GM19025 (cell line): Measurements from ENCODE around the gene DNAH6.

Source experiments
- ATAC-seq: cut with Tn5 transposase; IDR thresholded peaks from one replicate; pipeline ENCODE4 v1.9.1; 2021; ENCODE audit warnings: mild to moderate bottlenecking, low read depth, moderate library complexity; ENCODE audit not compliant: unreplicated experiment

The DNAH6 gene

DNA sequence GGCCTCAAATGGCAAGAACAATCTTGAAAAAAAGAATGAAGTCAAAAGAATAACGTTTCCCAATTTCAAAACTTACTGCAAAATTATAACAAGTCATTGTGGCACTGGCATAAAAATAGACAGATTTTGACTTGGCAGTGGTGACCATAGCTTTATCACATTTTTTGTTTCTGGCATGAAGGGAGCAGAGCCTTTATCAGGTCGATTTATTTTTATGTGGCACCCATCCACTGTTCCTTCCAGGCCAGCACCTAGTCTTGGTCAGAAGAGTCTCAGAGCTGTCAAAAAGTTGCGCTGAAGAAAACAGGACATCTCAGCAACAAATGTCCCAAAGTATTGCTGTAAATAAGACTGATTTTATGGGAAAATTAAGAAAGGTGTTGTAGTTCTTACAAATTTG, 272.2 kb downstream of the DNAH6 start:
- ATAC-seq: no peak

DNA sequence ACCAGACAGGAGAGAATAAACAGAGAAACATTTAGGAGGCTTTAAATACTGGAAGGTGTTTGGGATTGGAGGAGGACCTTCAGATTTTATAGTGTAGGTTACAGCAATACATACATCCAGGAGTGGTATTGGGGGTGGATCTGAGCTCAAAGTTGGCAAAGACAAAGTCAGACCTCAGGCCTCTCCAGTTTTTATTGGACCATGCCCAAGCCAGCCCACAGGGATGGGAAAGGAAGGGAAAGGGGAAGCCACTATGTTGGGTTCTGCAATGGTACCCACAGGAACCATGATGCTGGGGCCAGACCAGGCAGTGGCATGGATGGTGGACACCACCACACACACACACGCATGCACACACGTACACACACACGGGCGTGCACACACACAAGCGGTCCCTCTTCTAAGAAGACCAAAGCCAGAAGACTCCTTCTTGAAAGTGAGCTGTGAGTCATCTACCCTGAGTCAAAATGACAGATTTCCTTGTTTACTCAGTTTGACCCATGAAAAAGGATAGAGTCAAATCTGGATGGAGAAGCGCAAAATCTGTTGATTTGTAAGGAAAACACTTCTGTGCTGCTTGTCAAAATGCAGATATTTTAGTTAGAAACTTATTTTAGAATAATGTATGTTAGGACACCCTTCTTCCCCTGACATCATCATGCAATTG, 276.7 kb downstream of the DNAH6 start:
- ATAC-seq: no peak

DNA sequence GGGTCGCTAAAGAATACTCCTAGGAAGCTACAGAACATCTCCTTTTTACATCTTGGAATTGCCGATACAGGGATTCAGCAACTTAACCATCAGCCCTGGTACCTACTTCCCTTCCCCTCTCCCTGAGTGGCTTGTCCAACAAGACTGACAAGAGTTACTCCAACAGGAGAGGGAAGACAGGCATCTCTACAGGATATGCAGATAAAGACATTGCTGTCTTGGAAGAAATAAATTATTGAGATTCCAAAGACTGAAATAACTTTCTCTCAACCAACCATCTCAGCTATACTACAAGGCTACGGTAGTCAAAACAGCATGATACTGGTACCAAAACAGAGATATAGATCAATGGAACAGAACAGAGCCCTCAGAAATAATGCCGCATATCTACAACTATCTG, 277.3 kb downstream of the DNAH6 start:
- ATAC-seq: no peak

GRCh38 chr2:84796798-84797197, 280.5 kb downstream of the DNAH6 start:
- no peak for ATAC-seq

DNA sequence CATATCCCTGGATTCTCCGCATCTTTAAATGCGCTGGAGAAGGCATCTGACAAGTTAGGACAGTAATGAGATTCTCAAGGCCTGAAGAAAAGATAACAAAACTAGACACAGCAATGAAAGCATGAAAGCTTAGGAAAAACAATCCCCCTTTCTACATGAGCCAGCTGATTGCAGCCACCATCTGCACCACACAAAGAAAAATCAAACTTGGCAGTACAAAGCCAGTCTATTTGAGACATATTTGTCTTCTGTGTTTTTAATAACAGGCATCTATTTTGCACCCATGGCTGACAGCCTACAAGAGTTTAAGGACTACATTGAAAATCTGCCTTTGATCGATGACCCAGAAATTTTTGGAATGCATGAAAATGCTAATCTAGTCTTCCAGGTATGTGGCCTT, 281.0 kb downstream of the DNAH6 start:
- ATAC-seq: no peak

GRCh38 chr2:84799772-84800171, 283.5 kb downstream of the DNAH6 start:
- ATAC-seq: no peak

GRCh38 chr2:84800194-84800805, 284.0 kb downstream of the DNAH6 start:
- peak; percentile 63 for ATAC-seq

- ATAC-seq: no peak
Observed at GRCh38 chr2:84801811-84802210, 285.5 kb downstream of the DNAH6 start.

GRCh38 chr2:84805250-84805958, 289.1 kb downstream of the DNAH6 start:
- ATAC-seq: no peak

DNA sequence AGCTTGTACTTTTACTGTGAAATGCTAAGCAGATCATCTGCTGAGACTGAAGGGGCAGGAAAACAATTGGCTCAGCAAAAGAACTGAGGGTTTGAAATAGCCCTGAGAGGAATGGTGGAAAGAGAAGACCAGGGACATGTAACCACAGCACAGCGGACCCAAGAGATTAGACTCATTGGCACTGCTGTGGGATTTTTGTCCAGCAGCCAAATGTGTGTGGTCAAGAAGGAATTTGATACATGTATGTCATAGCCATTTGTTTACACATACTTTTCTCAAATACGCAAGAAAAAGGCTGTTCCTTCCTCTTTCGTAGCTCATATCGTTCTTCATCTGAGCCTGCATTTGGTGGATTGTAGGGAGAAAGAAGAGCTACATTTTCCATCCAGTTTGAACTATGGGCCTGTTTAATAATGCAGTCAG, 290.8 kb downstream of the DNAH6 start:
- ATAC-seq: no peak

DNA sequence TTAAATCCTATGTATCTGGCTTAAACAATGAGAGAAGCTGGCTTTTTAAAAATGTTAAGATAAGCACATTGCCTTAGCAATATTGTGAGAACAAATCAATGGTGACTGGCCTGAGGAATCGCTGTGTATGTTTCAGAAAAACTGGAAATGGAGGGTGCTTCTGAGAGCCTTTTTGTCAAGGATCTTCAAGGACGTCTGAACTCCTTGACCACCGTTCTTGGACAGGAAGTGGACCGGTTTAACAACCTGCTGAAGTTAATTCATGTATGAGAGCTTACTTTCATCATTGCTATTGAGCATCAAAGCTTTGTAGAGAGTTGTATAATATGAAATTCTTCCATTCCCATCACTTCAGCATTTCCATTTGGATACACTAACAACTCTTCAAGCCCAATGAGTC, 292.0 kb downstream of the DNAH6 start:
- ATAC-seq: no peak

GRCh38 chr2:84811839-84812431, 295.6 kb downstream of the DNAH6 start:
- ATAC-seq: no peak

GRCh38 chr2:84815146-84815545, 298.8 kb downstream of the DNAH6 start:
- ATAC-seq: no peak

DNA sequence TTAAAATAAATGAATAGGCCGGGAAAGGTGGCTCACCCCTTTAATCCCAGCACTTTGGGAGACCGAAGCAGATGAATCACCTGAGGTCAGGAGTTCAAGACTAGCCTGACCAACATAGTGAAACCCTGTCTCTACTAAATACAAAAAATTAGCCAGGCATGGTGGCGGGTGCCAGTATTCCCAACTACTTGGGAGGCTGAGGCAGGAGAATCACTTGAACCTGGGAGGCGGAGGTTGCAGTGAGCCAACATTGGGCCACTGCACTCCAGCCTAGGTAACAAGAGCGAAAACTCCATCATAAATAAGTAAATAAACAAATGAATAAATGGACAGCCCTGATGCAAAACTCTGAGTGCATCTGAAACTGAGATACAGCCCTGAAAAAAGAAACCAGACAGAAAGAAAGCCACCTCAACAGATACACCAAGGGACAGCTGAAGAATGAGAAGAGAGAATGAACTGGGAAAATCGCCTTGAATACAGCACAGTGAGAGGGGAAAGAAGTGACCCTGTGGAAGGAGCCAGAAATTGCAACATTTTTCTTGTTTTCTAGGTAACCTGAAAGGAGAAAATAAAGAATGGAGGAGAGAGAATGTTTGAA, 300.2 kb downstream of the DNAH6 start:
- peak; percentile 60 for ATAC-seq

DNA sequence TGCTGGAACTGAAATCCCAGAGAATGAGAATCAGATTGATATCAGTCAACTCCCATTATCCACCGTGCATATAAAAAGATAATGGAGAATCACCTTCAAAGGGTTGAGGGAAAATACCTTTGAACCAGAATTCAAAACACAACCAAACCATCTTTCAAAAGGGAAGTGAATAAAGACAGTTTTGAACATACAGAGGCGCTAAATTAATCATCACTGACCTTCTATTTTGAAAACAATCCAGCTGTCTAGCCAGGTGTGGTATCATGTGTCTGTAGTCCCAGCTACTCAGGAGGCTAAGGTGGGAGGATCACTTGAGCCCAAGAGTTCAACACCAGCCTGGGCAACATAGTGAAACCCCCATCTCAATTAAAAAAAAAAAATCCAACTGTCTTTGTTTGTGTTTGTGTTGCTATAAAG, 300.9 kb downstream of the DNAH6 start:
- ATAC-seq: peak; percentile 88

DNA sequence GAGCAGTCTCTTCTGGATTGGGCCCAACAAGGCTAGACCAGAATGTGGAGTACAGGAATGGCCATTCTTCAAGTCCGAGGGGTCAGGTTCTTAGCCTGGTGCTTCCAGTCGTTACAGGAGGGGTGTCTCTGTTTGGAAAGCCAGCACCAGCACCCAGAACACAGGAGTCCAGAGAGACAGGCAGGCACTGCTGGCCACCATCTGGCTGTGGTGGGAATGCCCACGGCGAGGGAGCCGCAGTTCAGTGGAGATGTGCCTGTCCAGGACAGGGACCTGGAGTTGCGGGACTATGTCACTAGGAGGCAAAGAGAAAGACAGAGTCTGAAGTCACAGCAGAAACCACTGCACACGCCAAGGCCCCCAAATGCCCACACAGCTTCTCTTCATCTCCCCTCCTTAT, 305.5 kb downstream of the DNAH6 start:
- ATAC-seq: no peak

- ATAC-seq: no peak
Observed at GRCh38 chr2:84823229-84823628, 306.9 kb downstream of the DNAH6 start.

DNA sequence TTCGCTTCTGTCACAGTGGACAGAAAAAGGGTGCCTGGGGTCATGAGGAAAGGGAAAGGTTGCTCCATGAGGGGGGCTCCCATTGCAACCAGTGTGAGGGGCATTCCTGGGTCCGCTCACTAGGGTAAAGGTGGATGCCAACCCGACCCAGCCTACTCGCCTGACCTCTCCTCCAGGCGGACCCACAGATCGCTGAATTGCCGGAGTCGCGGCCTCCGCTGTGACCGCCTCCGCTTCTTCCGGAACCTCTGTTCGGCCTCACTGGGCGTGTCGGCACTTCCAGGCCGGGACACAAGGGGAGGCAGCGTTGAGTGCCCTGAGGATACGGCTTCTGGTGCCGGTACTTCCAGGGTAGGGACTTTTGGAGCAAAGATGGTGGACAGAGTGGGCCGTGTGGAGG, 307.5 kb downstream of the DNAH6 start:
- no peak for ATAC-seq

DNA sequence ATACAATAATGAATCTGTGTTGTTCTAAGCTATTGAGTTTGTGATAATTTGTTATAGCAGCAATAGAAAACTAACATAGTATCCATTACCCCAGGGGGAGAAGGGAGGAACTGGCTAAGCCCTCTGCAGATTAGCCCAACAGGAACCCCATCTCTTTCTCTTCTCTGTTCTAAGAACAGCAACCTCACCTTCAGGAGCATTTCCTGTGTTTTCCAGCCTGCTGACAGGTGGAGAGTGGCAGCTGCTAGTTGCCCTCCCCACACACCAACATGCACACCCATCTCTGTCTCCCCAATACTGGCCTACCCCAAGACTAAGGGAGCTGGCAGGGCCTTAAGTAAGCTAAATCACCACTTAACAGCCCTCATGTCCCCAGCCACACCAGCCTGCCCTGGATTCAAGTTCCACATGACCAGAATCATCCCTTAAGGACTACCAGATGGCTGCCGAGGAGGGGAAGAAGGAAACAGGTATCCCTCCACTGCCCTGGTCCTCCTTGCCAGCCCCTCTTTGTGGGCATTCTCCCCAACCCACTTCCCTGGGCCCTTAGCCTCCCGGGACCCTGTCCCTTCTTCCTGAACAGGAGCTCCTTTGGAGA, 311.8 kb downstream of the DNAH6 start:
- ATAC-seq: no peak

- no peak for ATAC-seq
Observed at GRCh38 chr2:84829693-84830092, 313.4 kb downstream of the DNAH6 start.

- no peak for ATAC-seq
Observed at GRCh38 chr2:84830095-84830494, 313.8 kb downstream of the DNAH6 start.
